Tibial nerve (tissue), 4 donors: Measurements from ENCODE around the gene PRR16. TPM values are rescaled to one million over a fixed set of nuclear protein-coding genes. Genes with fewer than 3 reads are reported as not detected.

ENCODE experiments used
- DNase-seq, 2 donors: peaks; one replicate each; pipeline ENCODE4 v3.0.0-alpha.2; 2019; ENCODE audit warnings: low spot score in 2 of 2
- H3K27ac ChIP-seq, 4 donors: fragments of 200-600 bp; sonication (generic) in 3 of 4; one replicate each; pipeline ENCODE4 v1.5.1; 2017 to 2019; ENCODE audit warnings: mild to moderate bottlenecking in 1 of 4
- H3K27me3 ChIP-seq, 2 donors: fragments of 200-600 bp; sonication (generic) in 1 of 2; one replicate each; pipeline versions ENCODE4 v1.5.1 to v1.6.0; 2017 to 2019
- H3K36me3 ChIP-seq, 3 donors: fragments of 200-600 bp; sonication (generic); one replicate each; pipeline ENCODE4 v1.5.1; 2018 to 2019
- H3K4me1 ChIP-seq, 4 donors: fragments of 200-600 bp; sonication (generic) in 3 of 4; one replicate each; pipeline ENCODE4 v1.5.1; 2017 to 2019
- H3K4me3 ChIP-seq, 4 donors: fragments of 200-600 bp; sonication (generic) in 3 of 4; one replicate each; pipeline ENCODE4 v1.5.1; 2017 to 2019; ENCODE audit warnings: mild to moderate bottlenecking in 1 of 4, moderate library complexity in 1 of 4
- H3K9me3 ChIP-seq, 4 donors: fragments of 200-600 bp; sonication (generic) in 3 of 4; one replicate each; pipeline ENCODE4 v1.5.1; 2017 to 2019
- CTCF ChIP-seq, 5 experiments: fragments of 200-600 bp in 3 of 5; fragments of 450-650 bp in 2 of 5; sonication (generic) in 3 of 5; IDR thresholded peaks; one replicate each; pipeline ENCODE4 v1.5.1; 2016 to 2019; ENCODE audit warnings: antibody characterized with exemption in 5 of 5, mild to moderate bottlenecking in 3 of 5, moderate library complexity in 2 of 5
- EP300 ChIP-seq, 2 donors: sonication (generic); formaldehyde crosslinking; IDR thresholded peaks; one replicate each; pipeline ENCODE4 v1.6.1; 2017; ENCODE audit warnings: antibody characterized with exemption in 2 of 2, mild to moderate bottlenecking in 1 of 2
- POLR2A ChIP-seq, 2 donors: fragments of 450-650 bp; IDR thresholded peaks; one replicate each; pipeline ENCODE4 v1.6.1; 2017; ENCODE audit warnings: antibody characterized with exemption in 2 of 2, mild to moderate bottlenecking in 2 of 2, moderate library complexity in 2 of 2
- WGBS, 2 donors: methylation state at CpG; one replicate each; pipeline ENCODE4 v1.1.5; 2018; 5-methylcytosine and 5-hydroxymethylcytosine counted together
- total RNA-seq, 4 donors: library from RNA; depleted of rRNA; stranded (reverse); fragments of >200 nt; gene quantifications; one replicate each; pipeline ENCODE4 v1.1.0, GENCODE V29; 2016

Gene PRR16
- total RNA-seq, 4 donors from 2014 or later: 2.1 to 5.1 (median 2.5) TPM; not detected in 1

DNA sequence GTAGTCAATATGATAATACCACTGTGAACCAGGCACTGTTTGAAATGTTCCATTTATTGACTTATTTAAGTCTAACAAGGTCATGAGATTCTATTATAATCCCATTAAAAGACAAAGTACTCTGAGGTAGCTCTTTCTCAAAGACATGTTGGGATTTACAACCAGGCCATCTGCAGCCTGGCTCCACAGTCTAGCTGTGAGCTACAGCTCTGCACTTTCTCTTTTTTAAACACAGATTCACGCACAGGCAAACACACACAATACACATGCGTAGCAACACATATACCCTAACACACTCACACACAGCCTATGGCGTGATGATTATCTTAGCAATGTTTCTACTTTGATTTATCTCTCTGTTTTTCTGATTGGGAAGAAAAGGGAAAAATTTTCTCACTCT, 174.3 kb downstream of the PRR16 start:
- H3K4me3 ChIP-seq: no peak overlapping the region
- H3K9me3 ChIP-seq: no peaks in the 10 kb centered on the region
- WGBS, 2 donors: 61 to 63% methylated on average over 3 of the region's 3 CpGs
- no peak overlapping the region for H3K27ac ChIP-seq
- TF ChIP-seq CTCF (IDR thresholded peaks at IDR 0.05): no peak
- TF ChIP-seq EP300 (IDR thresholded peaks at IDR 0.05): no peak
- TF ChIP-seq POLR2A (IDR thresholded peaks at IDR 0.05): no peak
- no peak for DNase-seq
- H3K4me1 ChIP-seq: no peaks in the 10 kb centered on the region
- no peaks in the 10 kb centered on the region for H3K27me3 ChIP-seq
- H3K36me3 ChIP-seq: no peaks in the 10 kb centered on the region

- DNase-seq: no peak
- Histone ChIP-seq H3K27ac (no peak overlapping the region), H3K9me3 (no peaks in the 10 kb centered on the region), H3K36me3 (no peaks in the 10 kb centered on the region), H3K27me3 (no peaks in the 10 kb centered on the region), H3K4me3 (no peak overlapping the region), H3K4me1 (no peaks in the 10 kb centered on the region)
- WGBS, 2 donors: 33 to 41% methylated on average over 3 of the region's 3 CpGs
- no peak for TF ChIP-seq EP300 (IDR thresholded peaks at IDR 0.05)
- TF ChIP-seq CTCF (IDR thresholded peaks at IDR 0.05): no peak
- no peak for TF ChIP-seq POLR2A (IDR thresholded peaks at IDR 0.05)
Measured at GRCh38 chr5:120640778-120641177, 176.7 kb downstream of the PRR16 start.

GRCh38 chr5:120644516-120644915, 180.4 kb downstream of the PRR16 start:
- Histone ChIP-seq H3K4me1 (no peaks in the 10 kb centered on the region), H3K36me3 (no peaks in the 10 kb centered on the region), H3K27me3 (no peaks in the 10 kb centered on the region), H3K27ac (no peak overlapping the region), H3K9me3 (no peaks in the 10 kb centered on the region), H3K4me3 (no peak overlapping the region)
- TF ChIP-seq CTCF (IDR thresholded peaks at IDR 0.05) (no peak), EP300 (IDR thresholded peaks at IDR 0.05) (no peak), POLR2A (IDR thresholded peaks at IDR 0.05) (no peak)
- DNase-seq: no peak

DNA sequence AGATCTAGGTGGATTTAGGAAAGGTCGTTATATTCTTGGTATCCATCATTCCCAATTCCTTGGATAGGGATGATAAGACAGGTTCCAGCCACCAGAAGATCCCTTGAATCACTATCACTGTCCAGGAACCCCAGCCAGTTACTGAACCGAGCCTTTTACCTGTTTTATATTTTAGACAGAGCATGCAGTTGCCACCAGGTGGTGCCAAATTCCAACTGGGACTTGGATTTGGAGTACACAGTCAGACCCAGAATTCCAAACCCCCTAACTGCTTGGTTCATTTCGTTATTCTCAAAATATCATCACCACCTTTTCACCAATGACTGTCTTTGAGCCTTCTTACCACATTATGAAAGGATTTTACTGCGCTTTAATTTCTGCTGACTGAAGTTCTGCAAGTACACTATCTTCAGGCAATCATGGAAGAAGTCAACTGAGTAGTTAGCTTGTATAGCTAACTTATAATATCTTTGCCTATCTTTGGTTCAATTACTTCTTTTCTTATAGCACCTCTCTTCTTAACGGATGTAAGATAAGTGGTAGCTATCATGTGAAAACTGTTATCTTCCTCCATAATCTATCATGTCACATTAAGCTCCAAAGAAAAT, 191.8 kb downstream of the PRR16 start:
- no peaks in the 10 kb centered on the region for H3K27me3 ChIP-seq
- WGBS, 2 donors: 59 to 66% methylated on average over 5 of the region's 5 CpGs
- H3K36me3 ChIP-seq: no peaks in the 10 kb centered on the region
- no peaks in the 10 kb centered on the region for H3K9me3 ChIP-seq
- no peak overlapping the region for H3K4me3 ChIP-seq
- peak in 1 of 2 donors; percentile 38 for DNase-seq
- TF ChIP-seq CTCF (IDR thresholded peaks at IDR 0.05): peak; percentile 35 to 56 (median 40)
- TF ChIP-seq POLR2A (IDR thresholded peaks at IDR 0.05): no peak
- no peak for TF ChIP-seq EP300 (IDR thresholded peaks at IDR 0.05)
- H3K27ac ChIP-seq: no peak overlapping the region
- H3K4me1 ChIP-seq: no peaks in the 10 kb centered on the region

- TF ChIP-seq POLR2A (IDR thresholded peaks at IDR 0.05) (no peak), CTCF (IDR thresholded peaks at IDR 0.05) (no peak), EP300 (IDR thresholded peaks at IDR 0.05) (no peak)
- no peaks in the 10 kb centered on the region for H3K4me1 ChIP-seq
- no peaks in the 10 kb centered on the region for H3K36me3 ChIP-seq
- no peak overlapping the region for H3K27ac ChIP-seq
- WGBS, 2 donors: 40 to 55% methylated on average over 1 of the region's 1 CpG
- no peaks in the 10 kb centered on the region for H3K27me3 ChIP-seq
- no peak for DNase-seq
- H3K9me3 ChIP-seq: no peaks in the 10 kb centered on the region
- no peak overlapping the region for H3K4me3 ChIP-seq
Measured at GRCh38 chr5:120657104-120657503, 193.0 kb downstream of the PRR16 start.
